ENCODE data around the gene COQ8A.

Gene COQ8A

DNA sequence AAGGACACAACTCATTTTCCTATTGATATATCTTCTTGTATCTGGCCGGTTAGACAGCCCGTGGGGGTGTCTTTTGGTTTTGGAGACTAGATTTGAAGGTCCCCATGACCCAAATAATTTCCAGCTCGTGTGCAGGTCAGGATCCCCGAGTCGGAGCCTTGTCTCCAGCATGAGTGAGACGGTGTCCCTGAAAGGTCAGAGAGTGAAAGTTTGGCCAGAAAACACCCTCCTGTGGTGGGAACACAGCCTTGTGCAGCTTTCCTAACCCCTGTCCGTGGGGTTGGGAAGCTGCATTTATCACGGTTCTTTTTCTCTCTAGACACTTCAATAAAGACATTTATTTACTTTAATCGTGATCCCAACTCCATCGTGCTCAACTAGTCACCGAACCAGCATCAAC is 17.6 kb downstream of the COQ8A start:
- TF ChIP-seq, protein P1, sequence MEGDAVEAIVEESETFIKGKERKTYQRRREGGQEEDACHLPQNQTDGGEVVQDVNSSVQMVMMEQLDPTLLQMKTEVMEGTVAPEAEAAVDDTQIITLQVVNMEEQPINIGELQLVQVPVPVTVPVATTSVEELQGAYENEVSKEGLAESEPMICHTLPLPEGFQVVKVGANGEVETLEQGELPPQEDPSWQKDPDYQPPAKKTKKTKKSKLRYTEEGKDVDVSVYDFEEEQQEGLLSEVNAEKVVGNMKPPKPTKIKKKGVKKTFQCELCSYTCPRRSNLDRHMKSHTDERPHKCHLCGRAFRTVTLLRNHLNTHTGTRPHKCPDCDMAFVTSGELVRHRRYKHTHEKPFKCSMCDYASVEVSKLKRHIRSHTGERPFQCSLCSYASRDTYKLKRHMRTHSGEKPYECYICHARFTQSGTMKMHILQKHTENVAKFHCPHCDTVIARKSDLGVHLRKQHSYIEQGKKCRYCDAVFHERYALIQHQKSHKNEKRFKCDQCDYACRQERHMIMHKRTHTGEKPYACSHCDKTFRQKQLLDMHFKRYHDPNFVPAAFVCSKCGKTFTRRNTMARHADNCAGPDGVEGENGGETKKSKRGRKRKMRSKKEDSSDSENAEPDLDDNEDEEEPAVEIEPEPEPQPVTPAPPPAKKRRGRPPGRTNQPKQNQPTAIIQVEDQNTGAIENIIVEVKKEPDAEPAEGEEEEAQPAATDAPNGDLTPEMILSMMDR (IDR thresholded peaks at IDR 0.05; ENCODE audit: low read depth, low read length): no peak
- no peak for DNase-seq (ENCODE audit: extremely low read depth, low read depth)

DNA sequence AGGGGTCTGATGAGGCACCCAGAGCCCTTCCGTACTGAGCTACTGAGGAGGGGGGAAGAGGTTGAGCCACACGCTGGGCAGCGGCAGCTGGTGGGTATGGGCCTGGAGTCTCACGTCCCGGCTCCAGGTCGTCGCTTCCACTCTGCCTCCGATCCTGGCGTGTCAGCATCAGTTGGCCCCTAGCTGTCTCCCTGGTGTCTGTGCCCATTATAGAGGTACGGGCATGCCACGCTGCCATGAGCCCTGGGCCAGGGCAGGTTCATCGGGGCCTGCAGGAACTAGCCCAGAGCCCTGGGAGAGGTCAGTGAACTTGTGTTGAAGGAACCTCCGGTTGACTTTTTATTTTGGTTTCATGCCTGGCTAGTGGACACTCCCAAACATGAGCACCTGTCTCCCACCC is 18.2 kb downstream of the COQ8A start:
- DNase-seq (ENCODE audit: extremely low read depth, low read depth): no peak
- TF ChIP-seq, protein P1 (IDR thresholded peaks at IDR 0.05; ENCODE audit: low read depth, low read length): no peak

DNA sequence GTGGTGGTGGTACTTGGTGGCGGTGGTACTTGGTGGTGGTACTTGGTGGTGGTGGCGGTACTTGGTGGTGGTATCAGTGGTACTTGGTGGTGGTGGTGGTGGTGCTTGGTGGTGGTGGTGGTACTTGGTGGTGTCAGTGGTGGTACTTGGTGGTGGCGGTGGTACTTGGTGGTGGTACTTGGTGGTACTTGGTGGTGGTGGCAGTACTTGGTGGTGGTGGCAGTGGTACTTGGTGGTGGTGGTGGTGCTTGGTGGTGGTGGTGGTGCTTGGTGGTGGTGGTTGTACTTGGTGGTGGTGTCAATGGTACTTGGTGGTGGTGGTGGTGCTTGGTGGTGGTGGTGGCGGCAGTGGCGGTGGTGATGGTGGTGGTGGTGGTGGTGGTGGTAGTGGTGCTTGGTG is 20.2 kb downstream of the COQ8A start:
- TF ChIP-seq, protein P1 (IDR thresholded peaks at IDR 0.05; ENCODE audit: low read depth, low read length): no peak
- no peak for DNase-seq (ENCODE audit: extremely low read depth, low read depth)

DNA sequence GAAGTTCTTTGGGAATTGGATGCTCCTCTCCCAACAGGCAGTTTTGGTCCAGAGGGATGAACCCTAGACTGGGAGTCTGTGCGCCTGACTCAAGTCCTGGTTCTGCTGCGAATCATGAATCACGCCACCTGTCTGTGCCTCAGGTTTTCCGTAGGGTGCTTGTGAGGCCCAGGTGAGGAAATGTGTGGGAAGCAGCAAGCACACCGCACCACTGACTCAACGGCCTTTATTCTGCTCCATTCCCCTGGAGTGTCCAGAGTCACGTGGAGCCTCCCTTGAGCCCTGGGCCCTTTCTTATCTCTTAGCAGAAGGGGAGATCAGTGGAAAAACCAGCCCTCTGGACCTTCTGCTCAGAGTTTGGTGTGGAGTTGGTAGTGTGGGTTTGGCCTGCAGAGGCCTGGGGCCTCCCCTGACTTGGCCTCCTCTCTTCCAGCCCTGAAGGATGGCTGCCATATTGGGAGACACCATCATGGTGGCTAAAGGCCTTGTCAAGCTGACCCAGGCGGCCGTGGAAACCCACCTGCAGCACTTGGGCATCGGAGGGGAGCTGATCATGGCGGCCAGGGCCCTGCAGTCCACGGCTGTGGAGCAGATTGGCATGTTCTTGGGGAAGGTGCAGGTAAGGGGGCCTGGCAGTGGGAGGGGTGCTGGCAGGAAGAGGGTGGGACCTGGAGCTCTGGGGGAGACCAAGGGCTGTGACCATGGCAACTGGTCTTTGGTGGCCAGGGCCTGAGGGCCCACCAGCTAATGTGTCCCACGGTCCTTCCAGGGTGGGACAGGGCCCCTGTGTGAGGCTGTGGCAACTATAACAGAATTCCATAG is 21.1 kb downstream of the COQ8A start:
- DNase-seq (ENCODE audit: extremely low read depth, low read depth): no peak
- TF ChIP-seq, protein P1 (IDR thresholded peaks at IDR 0.05; ENCODE audit: low read depth, low read length): no peak

DNA sequence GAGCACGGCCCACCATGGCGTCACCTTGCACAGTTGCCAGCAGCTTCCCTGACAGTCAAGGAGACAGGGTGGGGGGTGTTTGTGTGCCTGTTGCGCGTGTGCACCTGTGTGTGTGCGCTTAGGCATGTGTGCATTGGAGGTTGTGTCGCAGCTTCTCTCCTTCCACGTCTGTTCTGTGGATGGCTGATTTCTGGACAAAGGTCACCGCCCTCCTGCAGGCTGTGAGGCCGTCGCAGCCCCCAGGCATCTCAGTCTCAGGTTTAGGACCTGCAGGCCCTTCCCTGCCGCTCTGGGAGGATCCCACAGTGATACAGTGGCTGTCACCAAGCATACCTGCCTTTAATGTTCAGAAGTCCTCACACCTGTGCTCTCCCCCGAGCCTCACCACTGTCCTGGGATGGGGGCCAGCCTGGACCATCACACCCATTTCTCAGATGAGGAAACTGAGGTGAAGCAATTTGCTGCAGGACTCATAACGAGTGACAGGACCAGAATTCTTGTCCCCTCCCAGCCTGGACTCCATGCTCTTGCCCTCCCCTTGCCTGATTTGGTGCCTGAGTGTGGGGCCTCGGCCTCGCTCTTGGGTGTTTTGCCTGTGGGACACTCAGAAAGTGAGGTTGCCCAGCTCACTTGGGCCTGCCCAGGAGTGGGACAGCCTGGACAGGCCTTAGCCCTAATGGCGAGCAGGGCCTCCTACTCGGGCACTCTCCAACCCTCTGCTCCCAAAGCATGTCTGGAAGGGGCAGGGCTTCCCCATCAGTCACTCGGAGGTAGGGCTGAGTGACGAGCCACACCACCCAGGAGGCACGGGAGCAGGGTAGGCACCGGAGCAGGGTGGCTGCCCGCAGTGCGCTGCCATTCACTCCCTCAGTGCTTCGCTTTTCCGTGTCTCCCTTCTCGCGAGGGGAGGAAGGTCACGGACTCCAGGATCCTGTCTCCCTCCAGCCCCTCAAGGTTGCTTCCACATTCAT is 22.6 kb downstream of the COQ8A start:
- no peak for DNase-seq (ENCODE audit: extremely low read depth, low read depth)

DNA sequence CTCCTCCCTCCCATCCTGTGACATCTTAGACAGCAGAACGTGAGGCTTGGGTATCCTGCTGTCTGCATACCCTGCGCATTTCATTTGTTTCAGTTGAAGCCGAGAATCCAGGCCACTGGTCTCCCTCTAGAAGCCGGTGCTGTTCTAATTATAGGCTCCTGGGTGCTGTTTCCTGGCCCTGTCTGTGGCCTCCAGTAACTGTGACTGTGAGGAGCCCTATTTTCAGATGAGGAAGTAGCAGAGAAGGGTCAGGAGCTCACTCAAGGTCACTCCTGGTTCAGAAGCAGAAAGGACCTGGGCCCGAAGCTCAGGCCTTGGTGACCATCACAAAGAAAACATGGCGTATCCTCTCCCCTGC is 24.0 kb downstream of the COQ8A start:
- DNase-seq (ENCODE audit: extremely low read depth, low read depth): no peak
- TF ChIP-seq, protein P1 (IDR thresholded peaks at IDR 0.05; ENCODE audit: low read depth, low read length): no peak

More for the DNA sequence above, 22.6 kb downstream of the COQ8A start:
- TF ChIP-seq, protein P1 (IDR thresholded peaks at IDR 0.05; ENCODE audit: low read depth, low read length): no peak
